Measurements from ENCODE around the gene GOLT1A. TPM values are rescaled to one million over a fixed set of nuclear protein-coding genes. Genes with fewer than 3 reads are reported as not detected.

Gene GOLT1A
- total and polyA plus RNA-seq, 2 donors = 2.1 to 9.1 TPM

DNA sequence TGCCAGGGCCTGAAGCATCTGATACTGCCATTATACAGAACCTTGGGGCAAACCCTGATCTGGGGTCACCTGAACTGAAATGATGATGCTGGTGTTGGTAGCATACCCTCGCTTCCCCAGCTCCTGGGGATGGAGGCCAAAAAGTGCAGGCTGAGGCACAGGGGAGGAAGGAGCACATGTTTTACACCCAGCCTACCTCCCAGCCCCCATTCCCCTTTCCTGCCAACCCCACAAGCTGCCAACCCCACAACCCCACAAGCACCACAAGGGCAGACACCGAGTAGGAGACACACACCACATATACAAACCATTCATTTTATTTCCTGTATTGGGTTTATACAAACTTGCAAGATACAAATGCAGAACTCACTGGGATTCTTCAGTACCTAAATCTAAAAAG is 4.8 kb upstream of the GOLT1A start:
- H3K4me3 ChIP-seq (ENCODE audit: low read depth, low read length) = no peak overlapping the region
- no peak for DNase-seq (ENCODE audit: extremely low spot score)
- 59% methylated on average over 2 of the region's 2 CpGs for WGBS
- H3K4me1 ChIP-seq (ENCODE audit: insufficient read depth) = no peaks in the 10 kb centered on the region
- H3K36me3 ChIP-seq (ENCODE audit: insufficient read depth) = no peaks in the 10 kb centered on the region
- H3K27ac ChIP-seq (ENCODE audit: low read depth) = no peak overlapping the region

DNA sequence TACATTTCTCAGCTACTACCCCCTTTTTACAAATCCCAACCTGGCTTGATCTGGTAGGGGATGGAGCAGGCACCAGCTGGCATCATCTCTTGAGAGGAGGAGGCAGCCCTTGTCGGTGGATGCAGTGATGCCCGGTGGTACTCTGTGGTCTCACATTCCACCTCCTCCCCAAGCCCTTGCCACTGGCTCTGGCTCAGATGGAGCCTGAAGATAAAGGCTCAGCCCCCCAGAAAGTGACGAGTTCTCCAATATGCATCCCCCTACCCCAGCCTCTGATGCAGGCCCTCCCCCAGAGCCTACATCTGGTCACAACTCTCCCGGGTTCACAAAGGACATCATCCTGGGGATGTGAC is 3.8 kb upstream of the GOLT1A start:
- DNase-seq (ENCODE audit: extremely low spot score) = no peak
- H3K4me1 ChIP-seq (ENCODE audit: insufficient read depth) = no peaks in the 10 kb centered on the region
- H3K27ac ChIP-seq (ENCODE audit: low read depth) = no peak overlapping the region
- H3K4me3 ChIP-seq (ENCODE audit: low read depth, low read length) = no peak overlapping the region
- WGBS = 60% methylated on average over 4 of the region's 4 CpGs
- no peaks in the 10 kb centered on the region for H3K36me3 ChIP-seq (ENCODE audit: insufficient read depth)

DNA sequence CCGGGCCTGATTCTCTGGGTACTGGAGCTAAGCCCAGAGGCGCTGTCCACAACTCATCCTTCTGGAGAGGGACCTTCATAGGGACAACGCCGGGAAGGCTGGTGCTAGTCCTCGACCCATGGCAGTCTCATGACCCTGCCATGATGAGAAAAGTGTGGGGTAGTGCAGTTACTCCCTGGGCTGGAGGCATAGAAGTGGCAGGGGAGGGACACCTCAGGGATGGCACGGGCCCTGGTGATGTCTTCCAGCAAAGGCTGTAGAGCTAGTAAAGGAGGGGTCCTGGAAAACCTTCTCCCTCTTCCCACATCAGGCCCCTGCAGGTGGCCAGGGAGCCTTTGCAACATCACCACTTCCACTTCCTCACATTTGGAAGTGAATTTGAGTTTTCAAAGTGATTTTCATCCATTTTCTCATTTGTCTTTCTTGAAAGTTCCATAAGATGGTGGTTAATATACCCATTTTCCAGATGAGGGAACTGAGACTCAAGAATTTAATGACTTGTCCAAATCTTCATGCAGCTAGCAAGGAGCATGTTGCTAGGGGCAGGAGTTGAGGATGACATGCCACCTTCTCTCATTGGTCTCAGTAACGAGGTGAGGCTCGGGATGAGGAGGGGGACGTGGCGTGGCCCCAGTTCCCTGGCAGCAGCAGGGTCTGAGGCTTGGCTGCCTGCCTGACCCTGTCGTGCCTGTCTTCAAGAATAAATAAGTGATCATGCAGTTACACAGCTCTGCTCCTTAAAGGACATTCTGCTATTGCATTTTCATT is 3.3 kb upstream of the GOLT1A start:
- H3K36me3 ChIP-seq (ENCODE audit: insufficient read depth) = no peaks in the 10 kb centered on the region
- H3K4me3 ChIP-seq (ENCODE audit: low read depth, low read length) = no peak overlapping the region
- WGBS = 80% methylated on average over 11 of the region's 11 CpGs
- no peak for DNase-seq (ENCODE audit: extremely low spot score)
- H3K4me1 ChIP-seq (ENCODE audit: insufficient read depth) = no peaks in the 10 kb centered on the region
- H3K27ac ChIP-seq (ENCODE audit: low read depth) = no peak overlapping the region

DNA sequence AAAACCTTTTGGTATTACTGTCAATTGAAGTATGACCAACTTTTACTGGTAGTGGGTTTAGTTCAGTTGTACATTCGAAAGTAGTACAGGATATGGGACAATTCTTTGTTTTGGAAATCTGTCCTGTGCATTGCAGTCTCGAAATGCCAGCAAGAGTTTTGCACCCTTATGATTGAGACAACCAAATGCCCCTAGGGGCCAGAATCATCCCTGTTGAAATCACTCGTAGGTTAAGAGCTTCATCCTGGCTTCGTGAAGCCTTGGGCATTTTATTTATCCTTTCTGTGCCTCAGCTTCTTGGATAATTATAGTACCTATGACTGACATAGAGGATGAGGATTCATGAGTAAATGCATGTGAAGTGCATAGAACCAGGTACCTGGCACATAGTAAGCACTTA is 2.4 kb upstream of the GOLT1A start:
- no peak for DNase-seq (ENCODE audit: extremely low spot score)
- Histone ChIP-seq H3K27ac (ENCODE audit: low read depth) (no peak overlapping the region), H3K4me1 (ENCODE audit: insufficient read depth) (no peaks in the 10 kb centered on the region), H3K4me3 (ENCODE audit: low read depth, low read length) (no peak overlapping the region), H3K36me3 (ENCODE audit: insufficient read depth) (no peaks in the 10 kb centered on the region)
- WGBS = 84% methylated on average over 4 of the region's 4 CpGs

DNA sequence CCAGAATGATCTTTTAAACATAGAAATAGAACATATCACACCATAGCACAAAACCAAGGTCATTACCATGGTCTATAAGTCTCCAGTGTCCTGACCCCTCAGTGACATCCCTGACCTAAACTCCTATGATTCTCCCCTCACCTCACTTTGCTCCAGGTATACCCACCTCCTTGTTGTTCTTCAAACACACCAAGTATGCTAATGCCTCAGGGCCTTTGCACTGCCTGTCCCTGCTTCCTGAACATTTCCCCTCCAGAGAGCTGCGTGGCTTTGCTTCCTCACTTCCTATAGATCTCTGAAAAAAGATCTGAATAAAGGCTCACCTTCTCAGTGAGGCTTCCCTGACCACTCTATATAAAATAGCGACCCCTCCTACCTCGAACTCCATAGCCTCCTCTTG is 1.1 kb downstream of the GOLT1A start:
- Histone ChIP-seq H3K4me3 (ENCODE audit: low read depth, low read length) (no peak overlapping the region), H3K36me3 (ENCODE audit: insufficient read depth) (no peaks in the 10 kb centered on the region), H3K4me1 (ENCODE audit: insufficient read depth) (no peaks in the 10 kb centered on the region), H3K27ac (ENCODE audit: low read depth) (no peak overlapping the region)
- 91% methylated on average over 3 of the region's 3 CpGs for WGBS
- no peak for DNase-seq (ENCODE audit: extremely low spot score)

DNA sequence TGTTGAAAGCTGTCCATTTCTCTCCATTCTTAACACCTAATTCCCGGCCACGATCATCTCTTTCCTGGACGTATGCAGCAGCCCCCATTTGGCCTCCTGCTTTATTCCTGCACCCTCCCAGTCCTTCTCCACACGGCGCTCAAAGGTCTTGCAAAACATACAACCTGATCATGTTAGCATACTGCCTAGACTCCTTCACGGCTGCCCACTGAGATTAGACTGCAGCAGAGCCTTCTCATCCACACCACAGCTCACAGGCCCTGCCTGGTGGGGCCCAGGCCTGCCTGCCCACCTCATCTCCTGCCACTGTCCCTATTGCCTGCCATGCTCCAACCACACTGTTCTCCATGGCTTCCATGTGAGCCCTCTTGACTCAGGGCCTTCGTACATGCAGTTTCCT is 2.7 kb downstream of the GOLT1A start:
- Histone ChIP-seq H3K27ac (ENCODE audit: low read depth) (no peak overlapping the region), H3K4me1 (ENCODE audit: insufficient read depth) (no peaks in the 10 kb centered on the region), H3K4me3 (ENCODE audit: low read depth, low read length) (no peak overlapping the region), H3K36me3 (ENCODE audit: insufficient read depth) (no peaks in the 10 kb centered on the region)
- WGBS = 77% methylated on average over 7 of the region's 7 CpGs
- no peak for DNase-seq (ENCODE audit: extremely low spot score)

DNA sequence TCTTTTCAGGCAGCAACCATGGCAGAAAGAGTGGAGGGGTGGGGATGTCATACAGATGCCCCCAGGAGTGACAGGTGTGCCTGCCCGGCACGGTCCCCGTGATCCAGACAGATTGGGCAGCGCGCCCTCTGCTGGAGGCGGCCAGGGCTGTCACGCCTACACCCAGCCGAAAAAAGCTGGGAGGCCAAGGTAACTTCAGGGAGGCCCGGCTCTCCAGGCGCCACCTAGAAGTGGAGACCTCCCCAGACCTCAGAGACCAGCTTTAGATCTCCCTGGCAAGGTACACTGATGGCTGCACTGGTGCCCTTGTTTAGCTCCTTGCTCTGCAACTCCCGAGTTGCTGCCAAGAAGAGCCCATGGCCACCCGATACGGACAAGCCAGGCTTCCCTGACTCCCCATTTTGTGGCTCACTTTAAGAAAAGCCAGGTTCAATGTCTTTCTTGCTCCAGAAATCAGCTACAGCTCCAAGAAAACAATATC is 6.6 kb downstream of the GOLT1A start:
- no peak for DNase-seq (ENCODE audit: extremely low spot score)
- H3K36me3 ChIP-seq (ENCODE audit: insufficient read depth) = no peaks in the 10 kb centered on the region
- 17% methylated on average over 13 of the region's 13 CpGs for WGBS

DNA sequence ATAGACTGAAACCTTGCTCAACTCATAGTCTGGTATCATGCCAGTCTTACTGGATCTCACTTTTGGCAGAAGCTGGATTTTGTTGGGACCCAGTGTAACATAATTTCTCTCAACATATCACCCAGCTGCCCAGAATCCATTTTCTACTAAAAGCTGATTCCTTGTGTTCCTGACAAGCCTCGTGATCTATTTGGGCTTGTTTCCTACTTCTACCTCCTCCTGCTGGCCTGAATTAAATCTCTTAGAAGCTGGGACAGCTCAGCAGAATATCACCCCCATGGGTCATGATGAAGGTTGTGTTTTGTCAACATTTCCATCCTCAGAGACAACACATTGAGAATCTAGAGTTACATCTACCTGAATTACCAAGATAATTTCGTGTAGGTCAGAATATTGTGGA is 7.7 kb downstream of the GOLT1A start:
- DNase-seq (ENCODE audit: extremely low spot score) = no peak

More for the DNA sequence above, 6.6 kb downstream of the GOLT1A start:
- Histone ChIP-seq H3K4me3 (ENCODE audit: low read depth, low read length) (no peak overlapping the region), H3K4me1 (ENCODE audit: insufficient read depth) (no peaks in the 10 kb centered on the region), H3K27ac (ENCODE audit: low read depth) (no peak overlapping the region)

DNA sequence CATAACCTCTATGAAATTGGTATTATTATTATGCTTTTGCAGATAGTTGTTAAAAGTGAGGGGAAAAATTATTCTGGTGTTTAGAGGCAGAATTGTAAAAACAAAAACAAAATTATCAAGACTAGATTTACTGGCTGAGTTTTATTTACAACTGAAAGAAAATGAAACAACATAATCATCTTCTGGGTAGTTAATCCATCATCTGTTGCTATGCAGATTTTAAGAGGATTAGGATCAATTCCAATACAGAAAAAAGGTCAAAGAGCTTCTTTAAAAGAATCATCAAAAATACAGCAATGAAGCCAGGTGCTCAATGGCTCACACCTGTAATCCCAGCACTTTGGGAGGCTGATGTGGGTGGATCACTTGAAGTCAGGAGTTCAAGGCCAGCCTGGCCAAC is 8.3 kb downstream of the GOLT1A start:
- no peaks in the 10 kb centered on the region for H3K4me1 ChIP-seq (ENCODE audit: insufficient read depth)
- no peak for DNase-seq (ENCODE audit: extremely low spot score)
- H3K4me3 ChIP-seq (ENCODE audit: low read depth, low read length) = no peak overlapping the region
- no peaks in the 10 kb centered on the region for H3K36me3 ChIP-seq (ENCODE audit: insufficient read depth)
- H3K27ac ChIP-seq (ENCODE audit: low read depth) = no peak overlapping the region

More for the DNA sequence above, 7.7 kb downstream of the GOLT1A start:
- Histone ChIP-seq H3K4me3 (ENCODE audit: low read depth, low read length) (no peak overlapping the region), H3K36me3 (ENCODE audit: insufficient read depth) (no peaks in the 10 kb centered on the region), H3K27ac (ENCODE audit: low read depth) (no peak overlapping the region), H3K4me1 (ENCODE audit: insufficient read depth) (no peaks in the 10 kb centered on the region)
- WGBS = 36% methylated on average over 2 of the region's 2 CpGs

DNA sequence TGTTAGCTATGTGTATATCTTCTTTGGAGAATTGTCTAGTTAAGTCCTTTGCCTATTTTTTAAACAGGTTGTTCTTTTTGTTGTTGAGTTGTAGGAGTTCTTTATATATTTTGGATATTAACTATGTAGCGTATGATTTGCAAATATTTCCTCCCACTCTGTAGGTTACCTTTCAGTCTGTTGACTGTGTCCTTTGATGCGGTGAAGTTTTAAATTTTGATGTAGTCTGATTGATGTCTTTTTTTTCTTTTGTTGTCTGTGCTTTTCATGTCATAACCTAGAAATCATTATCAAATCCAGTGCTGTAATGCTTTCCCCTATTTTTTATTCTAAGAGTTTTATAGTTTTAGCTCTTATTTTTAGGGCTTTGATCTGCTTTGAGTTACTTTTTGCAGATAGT is 8.8 kb downstream of the GOLT1A start:
- H3K4me3 ChIP-seq (ENCODE audit: low read depth, low read length) = no peak overlapping the region
- no peaks in the 10 kb centered on the region for H3K4me1 ChIP-seq (ENCODE audit: insufficient read depth)
- WGBS = 93% methylated on average over 2 of the region's 2 CpGs
- H3K27ac ChIP-seq (ENCODE audit: low read depth) = no peak overlapping the region
- H3K36me3 ChIP-seq (ENCODE audit: insufficient read depth) = no peaks in the 10 kb centered on the region
- no peak for DNase-seq (ENCODE audit: extremely low spot score)

DNA sequence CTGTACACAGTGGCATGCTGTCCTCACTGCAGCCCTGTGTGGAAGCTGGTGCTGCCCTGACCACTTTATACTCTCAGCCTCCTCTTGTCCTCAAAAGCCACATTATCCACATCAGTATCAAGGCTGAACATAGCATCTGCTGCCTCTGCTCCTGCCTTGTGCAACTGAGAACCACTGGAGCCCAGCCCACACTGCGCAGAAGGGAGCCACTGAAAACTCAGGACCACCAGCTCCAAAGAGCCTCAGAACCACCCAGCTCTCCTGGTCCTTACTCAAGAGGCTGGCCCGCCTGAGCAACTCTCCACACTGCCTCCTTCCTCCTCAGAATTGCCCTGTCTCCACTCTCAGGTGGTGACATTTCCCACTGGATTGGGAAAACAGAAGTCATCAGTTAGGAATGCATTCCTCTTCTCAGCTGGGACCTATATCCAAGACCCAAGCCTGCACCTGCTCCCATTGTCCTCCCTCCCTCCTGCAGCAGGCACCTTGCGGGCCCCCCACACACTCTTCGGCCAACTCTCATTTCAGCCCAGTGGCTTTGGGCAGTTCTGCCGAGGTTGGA is 10.5 kb downstream of the GOLT1A start:
- Histone ChIP-seq H3K36me3 (ENCODE audit: insufficient read depth) (no peaks in the 10 kb centered on the region), H3K27ac (ENCODE audit: low read depth) (no peak overlapping the region), H3K4me1 (ENCODE audit: insufficient read depth) (no peaks in the 10 kb centered on the region), H3K4me3 (ENCODE audit: low read depth, low read length) (no peak overlapping the region)
- no peak for DNase-seq (ENCODE audit: extremely low spot score)
- WGBS = 92% methylated on average over 5 of the region's 5 CpGs

DNA sequence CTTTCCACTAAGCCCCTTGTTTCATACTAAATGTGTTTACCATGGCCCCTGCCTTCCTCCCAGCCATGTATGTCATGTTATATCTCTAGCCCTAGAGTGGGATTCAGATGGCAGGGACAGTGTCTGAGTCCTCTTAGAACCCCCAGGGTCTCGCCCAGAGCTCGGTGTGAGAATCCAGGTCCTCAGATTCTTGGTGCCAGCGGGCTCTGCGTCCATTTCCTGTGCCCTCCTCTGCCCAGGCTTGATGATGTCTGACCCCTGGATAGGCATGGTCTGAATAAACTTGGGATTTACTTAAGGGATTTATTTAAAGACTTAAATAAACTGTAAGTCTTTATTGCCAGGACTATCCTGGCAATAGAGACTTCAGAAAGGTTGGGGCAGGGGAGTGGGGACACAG is 11.3 kb downstream of the GOLT1A start:
- Histone ChIP-seq H3K27ac (ENCODE audit: low read depth) (no peak overlapping the region), H3K4me1 (ENCODE audit: insufficient read depth) (no peaks in the 10 kb centered on the region), H3K36me3 (ENCODE audit: insufficient read depth) (no peaks in the 10 kb centered on the region), H3K4me3 (ENCODE audit: low read depth, low read length) (no peak overlapping the region)
- WGBS = 79% methylated on average over 4 of the region's 4 CpGs
- no peak for DNase-seq (ENCODE audit: extremely low spot score)

DNA sequence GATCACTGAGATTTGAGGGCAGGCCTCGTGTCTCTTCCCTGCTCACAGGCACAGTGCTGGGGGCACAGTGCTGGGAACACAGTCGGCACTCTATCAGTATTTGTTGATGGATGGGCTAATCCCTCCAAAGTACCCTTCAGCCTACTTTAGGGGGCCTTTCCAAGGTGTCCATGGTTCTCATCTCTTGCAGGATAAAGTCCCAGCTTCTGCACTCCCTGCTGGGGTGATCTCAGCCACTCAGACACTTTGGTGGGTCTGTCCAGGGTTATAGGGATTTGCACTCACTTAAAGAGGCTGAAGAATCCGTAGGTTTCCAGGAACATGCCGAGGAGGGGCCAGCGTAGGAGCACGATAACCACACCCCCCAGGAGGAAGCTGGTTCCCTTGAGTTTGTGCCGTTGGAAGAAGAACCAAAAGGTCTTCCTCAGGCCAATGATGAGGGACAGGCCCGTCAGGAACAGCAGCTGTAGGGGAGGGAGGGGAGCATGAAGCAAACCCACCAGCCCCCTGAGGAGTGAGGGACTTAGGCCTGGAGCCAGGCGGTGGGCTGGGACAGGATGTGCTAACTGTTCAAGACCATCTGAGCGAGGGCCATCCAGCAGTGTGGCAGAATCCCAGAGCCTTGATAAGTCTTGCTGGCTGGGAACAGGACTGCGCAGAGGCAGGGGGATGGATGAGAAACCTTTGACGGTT is 12.3 kb downstream of the GOLT1A start:
- H3K36me3 ChIP-seq (ENCODE audit: insufficient read depth) = no peaks in the 10 kb centered on the region
- 72% methylated on average over 12 of the region's 12 CpGs for WGBS
- H3K27ac ChIP-seq (ENCODE audit: low read depth) = no peak overlapping the region
- H3K4me1 ChIP-seq (ENCODE audit: insufficient read depth) = no peaks in the 10 kb centered on the region
- no peak for DNase-seq (ENCODE audit: extremely low spot score)
- no peak overlapping the region for H3K4me3 ChIP-seq (ENCODE audit: low read depth, low read length)

DNA sequence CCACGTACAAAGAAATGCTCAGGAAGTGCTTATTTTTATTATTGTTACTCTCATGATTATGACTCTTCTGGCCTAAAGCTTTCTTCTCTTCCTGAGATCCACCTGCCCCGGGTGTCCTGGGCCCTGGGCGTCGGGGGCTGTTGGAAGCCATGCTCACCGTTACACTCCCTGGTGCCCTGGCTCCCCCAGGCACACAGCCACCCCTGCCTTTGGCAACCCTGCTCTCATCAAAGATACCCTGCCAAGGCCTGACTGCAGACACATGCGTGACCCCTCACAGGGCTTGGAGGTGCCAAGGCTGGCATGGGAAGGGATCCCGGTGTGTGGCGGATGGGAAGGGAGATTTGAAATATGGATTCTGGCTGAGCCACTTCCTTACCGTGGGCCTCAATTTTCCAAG is 14.2 kb downstream of the GOLT1A start:
- no peak overlapping the region for H3K4me3 ChIP-seq (ENCODE audit: low read depth, low read length)
- H3K27ac ChIP-seq (ENCODE audit: low read depth) = no peak overlapping the region
- no peak for DNase-seq (ENCODE audit: extremely low spot score)
- no peaks in the 10 kb centered on the region for H3K4me1 ChIP-seq (ENCODE audit: insufficient read depth)
- no peaks in the 10 kb centered on the region for H3K36me3 ChIP-seq (ENCODE audit: insufficient read depth)
- WGBS = 85% methylated on average over 9 of the region's 9 CpGs

All from urinary bladder (tissue), 4 donors.